HuH-7 (cell line): Measurements from ENCODE around the gene BAIAP2L2.

Experiments
- DNase-seq: peaks from one replicate; pipeline ENCODE4 v3.0.0; 2011; ENCODE audit warnings: low spot score

The BAIAP2L2 gene

GRCh38 chr22:38107692-38108515, 2.6 kb downstream of the BAIAP2L2 start:
- peak; percentile 91 for DNase-seq

- DNase-seq = no peak
These were observed 3.5 kb downstream of the BAIAP2L2 start for GRCh38 chr22:38106814-38107578.

DNA sequence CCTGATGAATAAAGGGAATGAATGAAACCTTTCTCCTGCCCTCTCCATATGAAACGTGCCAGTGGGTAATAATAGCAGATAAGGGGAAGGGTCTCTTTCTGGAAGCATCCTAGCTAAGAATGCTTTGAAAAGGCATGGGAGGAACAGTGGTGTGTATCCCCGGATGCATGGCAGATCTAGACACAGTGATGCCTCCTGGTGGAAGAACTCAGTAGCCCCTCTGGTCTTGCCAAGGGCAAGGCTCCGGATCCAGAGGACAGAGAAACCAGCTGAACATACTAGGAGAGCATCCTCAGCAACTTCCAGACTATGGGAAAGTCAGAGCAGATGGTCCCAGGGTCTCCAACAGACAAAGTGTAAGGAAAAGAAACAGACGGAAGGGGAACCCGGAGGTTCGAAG, 6.4 kb downstream of the BAIAP2L2 start:
- DNase-seq = peak; percentile 83

- no peak for DNase-seq
These were observed 6.8 kb downstream of the BAIAP2L2 start for GRCh38 chr22:38103641-38104040.

DNA sequence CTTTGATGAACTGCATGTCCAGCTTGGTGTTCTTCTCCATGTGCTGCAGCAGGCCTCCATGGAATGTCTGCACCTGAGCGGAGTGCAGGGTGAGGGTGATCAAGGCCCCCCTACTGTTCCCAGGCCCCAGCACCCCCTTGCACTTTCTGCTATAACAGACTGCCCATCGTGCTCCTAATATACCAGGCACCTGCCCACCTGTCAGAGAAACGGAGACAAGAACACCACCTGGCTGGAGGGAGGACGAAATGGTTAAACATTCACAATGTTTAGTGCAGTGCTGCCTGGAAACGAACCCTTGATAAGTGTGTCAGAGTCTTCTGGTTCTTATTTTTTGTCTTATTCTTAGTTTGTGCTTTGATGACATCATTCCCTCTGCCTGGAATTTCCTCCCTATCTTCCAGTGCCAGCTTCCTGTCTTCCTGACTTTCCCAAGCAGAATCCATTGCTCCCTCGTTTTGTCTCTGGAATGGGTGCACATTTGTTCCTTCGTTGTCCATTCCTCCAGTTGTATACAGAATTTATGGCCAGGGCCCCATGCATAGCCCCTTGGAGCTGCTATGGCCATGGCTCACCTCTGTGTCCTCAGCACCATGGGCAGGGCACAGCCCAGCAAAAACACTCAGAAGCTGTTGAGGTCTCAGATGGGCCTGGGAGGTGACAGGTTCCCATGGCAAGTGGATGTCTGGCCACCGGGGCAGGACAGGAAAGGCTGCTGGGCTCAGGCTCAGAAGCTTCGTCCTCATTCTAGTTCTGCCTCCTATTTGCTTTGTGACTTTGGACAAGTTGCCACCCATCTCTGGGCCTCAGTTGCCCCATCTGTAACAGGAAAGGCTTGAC, 11.9 kb downstream of the BAIAP2L2 start:
- no peak for DNase-seq

- DNase-seq = no peak
These were observed 12.7 kb downstream of the BAIAP2L2 start for GRCh38 chr22:38097557-38098409.

GRCh38 chr22:38097058-38097457, 13.4 kb downstream of the BAIAP2L2 start:
- DNase-seq = no peak

GRCh38 chr22:38089474-38089851, 21.0 kb downstream of the BAIAP2L2 start:
- no peak for DNase-seq

DNA sequence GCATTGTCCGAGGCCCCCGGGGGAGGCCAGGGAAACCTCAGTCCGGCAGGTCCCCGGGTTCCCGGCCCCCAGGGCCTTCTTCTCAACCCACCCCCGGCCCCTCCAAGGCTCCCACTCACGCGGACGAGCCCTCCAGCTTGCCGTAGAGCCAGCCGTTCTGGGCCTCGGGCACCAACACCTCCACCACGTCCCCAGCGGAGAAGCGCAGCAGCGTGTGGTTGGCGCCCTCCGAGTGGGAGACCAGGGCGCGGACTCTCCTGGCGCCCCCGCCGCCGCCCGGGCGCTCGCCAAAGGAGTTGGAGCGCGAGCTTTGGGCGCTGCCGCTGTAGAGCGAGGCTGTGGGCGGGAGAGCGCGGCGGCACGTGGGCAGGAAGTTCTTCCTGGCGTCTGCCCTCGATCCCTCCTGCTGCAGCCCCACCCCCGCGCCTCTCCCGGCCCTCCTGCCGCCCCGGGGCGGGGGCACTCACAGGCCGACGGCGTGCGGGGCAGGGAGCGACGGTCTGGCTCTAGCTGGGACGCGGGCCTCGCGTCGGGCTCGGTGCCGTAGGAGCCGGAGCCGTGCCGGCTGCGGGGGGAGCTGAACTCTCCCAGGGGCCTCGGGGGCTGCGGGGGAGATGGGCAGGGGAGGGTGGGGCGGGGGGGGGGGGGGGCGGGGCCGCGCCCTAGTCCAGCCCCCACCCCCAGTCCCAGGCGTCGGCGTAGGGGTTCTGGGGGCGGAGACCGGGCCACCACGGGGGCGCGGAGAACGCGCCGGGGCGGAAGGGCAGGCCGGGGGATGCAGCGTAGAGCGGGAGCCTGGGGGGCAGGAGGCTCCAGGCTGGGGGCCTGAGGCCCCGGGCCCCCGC, 21.6 kb downstream of the BAIAP2L2 start:
- DNase-seq = no peak

GRCh38 chr22:38087855-38088254, 22.6 kb downstream of the BAIAP2L2 start:
- no peak for DNase-seq

DNA sequence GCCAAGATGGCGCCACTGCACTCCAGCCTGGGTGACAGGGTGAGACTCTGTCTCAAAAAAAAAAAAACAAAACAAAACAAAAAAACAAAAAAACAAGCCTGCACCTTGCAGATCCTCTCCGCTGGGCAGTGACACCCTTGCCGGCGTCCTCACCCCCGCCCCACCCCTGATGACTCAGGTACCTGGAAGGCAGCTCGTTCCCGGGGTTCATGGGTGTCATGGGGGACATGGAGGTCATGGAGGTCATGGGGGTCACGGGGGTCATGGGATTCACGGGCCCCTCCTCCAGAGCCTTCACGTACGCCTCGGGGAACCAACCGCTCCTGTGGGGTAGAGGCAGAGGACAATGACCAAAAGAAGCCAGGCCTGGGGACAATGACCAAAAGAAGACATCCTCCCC, 23.5 kb downstream of the BAIAP2L2 start:
- DNase-seq = no peak

DNA sequence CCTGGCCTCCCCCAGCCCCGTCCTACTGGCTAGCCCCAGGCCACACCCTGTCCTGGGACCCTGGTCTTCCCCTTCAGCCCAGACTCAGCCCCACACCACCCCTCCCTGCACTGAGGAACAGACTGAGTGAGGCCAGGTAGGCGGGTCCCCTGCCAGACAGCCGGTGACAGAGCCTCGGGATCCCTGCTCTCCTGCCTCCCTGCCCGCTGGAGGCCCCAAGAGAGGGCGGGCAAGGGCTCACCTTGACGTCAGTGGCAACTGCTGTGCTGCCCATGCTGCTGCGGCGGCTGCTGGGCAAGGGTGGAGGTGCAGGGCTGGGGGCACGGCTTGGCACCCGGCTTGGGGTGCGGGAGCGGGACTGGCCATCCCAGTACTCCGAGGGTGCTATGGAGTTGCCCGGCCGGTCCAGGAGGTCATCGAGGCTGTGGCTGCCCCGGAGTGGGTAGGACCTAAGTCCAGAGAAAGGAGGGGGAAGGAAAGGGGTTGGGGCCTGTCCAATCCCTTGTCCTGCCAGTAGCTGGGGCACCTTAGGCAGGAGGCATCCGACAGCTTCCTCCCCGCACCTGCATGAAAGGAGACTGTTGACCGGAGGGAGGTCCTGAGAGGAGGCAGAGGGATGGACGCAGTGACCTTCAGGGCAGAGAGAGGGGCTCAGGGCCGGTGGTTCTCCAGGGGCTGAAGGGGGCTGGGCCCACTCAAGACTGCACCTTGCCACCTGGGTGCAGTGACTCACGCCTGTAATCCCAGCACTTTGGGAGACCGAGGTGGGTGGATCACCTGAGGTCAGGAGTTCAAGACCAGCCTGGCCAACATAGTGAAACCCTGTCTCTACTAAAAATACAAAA, 24.3 kb downstream of the BAIAP2L2 start:
- no peak for DNase-seq

- DNase-seq = no peak
These were observed 25.0 kb downstream of the BAIAP2L2 start for GRCh38 chr22:38085501-38085900.

DNA sequence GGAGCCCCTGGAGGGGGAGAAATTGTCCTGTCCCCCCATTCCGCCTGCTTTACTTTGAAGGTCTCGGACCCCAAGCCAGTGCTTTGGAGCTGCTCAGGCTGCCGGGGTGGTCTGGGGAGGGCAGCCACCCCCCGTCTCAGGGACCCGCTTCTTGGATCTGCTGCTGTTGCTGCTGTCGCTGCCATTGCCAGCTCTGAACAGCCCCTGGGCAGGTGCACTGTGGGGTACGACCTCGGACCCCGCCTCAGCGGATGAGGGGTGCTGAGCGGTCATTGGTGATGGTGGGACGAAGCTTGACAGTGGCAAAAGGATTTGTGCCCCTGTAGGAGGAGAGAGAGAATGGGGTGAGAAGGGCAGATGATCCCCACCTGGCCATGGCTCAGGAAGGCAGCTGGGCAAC, 25.4 kb downstream of the BAIAP2L2 start:
- no peak for DNase-seq

- DNase-seq = no peak
These were observed 26.4 kb downstream of the BAIAP2L2 start, which contains the start of gene SLC16A8 for GRCh38 chr22:38083931-38084631. Gene SLC16A8, minus strand, starts transcription at chr22:38084184. Its CDS starts 1,311 bp downstream, at chr22:38082873.

DNA sequence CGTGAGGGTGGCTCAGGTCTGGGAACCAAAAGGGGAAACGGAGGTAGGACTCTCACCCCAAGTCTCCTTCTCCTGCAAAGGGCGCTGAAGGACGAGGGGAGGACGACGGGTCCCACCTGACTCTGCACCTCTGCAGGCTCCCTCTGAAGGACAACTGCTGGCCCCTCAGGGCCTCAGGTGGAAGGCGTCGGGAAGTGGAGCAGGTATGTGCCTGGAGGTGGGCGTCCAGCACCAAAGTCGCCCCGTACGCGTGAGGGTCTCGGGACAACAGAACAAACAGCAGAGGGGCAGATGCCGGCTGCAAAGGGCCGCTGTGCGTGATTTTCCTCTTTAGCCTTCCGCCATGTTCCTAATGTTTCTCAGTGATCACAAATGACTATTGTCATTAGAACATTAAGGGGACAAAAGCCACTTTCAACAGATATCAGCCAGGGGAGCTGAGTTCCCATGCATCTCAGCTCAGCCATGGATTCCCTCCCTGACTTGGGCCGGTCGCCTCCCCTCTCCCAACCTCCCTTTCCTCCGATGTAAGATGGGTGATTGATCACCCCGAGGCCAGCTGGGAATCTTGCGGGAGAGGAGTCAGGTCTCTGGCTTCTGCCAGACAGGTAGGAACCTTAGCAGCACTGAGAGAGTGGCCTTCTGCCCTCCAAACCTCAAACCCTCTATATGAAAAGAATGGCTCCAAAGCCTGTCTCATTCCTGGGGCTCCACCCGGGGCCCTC, 27.3 kb downstream of the BAIAP2L2 start:
- no peak for DNase-seq

DNA sequence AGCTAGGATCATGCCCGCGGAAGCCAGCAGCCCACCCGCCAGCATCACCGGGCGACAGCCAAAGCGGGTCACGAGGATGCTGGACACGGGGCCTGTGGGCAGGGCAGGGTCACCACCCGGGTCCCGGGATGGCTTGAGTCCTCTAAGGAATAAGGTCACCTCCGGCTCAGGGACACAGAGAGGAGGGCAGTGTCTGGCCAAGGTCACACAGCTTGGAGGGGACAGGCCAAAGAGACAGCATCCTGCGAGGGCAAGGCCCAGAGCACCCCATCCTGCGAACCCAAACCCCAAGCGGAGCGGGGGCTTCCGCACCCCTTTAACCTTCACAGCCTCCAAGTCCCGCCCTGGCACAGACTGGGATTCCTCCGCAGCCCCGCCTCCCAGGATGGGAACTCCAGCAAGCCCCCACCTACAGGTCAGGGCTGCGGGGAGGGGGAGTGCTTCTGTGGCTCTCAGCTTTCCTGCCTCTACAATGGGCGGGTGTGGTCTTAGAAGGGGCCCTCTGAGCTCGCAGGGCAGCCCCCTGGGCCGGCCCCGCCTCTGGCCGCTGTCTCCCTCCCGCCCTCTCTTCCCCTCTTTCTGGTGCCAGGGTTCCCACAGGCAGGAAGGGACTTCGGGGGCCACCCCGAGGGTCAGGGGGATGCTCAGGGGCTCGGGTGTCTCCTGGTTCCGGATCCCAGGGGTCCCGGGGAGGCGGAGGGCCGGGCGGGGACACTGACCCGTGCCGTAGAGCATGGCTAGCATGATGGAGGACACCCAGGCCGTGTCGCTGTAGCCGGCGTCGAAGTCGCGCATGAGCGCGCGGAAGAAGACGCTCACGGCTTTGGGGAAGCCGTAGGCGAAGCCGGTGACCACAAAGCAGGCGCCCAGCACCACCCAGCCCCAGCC, 28.3 kb downstream of the BAIAP2L2 start:
- DNase-seq = no peak
